Measurements from ENCODE around the gene MGMT.

MGMT gene

DNA sequence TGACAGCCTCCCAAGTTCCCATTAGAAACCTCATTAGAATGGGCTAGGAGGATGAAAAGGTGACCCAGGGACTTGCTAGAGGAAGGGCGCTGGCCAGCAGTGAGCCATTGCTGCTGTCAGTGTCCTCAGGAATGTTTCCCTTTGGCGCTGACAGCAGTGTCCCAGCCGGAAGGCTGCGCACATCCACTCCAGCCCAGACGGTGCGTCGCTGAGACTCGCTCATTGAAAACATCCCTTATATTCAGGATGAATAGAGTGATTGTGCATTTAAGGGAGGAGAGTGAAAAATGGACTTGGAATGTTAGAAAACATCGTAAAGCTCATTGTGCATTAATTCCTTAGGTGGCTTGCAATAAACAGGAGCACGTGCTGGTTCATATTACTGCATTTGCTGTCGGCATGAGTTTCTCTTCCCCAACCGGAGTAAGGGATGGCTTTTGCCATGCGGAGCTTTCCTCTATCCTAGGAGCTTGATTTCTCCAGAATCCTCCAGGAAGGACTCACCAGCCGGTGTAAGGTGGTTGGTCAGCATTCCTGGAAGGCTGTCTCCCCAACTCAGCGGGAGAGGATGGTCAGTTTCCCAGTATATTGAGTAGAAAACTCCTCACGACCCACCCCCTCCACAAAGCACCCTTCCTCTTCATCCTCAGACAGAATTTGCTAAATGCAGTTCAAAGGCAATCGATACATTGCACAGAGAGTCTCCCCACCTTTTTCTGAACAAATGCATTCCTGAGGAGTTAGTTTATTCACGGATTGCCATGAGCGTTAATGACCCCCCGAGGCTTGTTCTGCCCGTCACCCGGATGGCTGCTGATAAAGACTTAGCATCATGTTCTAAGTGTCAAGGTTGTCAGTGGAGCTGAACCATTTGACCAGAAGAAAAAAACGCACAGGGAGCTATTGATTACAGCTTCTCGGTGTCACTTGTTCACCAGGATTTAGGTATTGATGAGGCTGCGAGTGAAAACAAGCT lies 295.2 kb downstream of the MGMT start:
- TF ChIP-seq, protein P1, sequence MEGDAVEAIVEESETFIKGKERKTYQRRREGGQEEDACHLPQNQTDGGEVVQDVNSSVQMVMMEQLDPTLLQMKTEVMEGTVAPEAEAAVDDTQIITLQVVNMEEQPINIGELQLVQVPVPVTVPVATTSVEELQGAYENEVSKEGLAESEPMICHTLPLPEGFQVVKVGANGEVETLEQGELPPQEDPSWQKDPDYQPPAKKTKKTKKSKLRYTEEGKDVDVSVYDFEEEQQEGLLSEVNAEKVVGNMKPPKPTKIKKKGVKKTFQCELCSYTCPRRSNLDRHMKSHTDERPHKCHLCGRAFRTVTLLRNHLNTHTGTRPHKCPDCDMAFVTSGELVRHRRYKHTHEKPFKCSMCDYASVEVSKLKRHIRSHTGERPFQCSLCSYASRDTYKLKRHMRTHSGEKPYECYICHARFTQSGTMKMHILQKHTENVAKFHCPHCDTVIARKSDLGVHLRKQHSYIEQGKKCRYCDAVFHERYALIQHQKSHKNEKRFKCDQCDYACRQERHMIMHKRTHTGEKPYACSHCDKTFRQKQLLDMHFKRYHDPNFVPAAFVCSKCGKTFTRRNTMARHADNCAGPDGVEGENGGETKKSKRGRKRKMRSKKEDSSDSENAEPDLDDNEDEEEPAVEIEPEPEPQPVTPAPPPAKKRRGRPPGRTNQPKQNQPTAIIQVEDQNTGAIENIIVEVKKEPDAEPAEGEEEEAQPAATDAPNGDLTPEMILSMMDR (IDR thresholded peaks at IDR 0.05; ENCODE audit: low read depth, low read length, missing control alignments) = no peak
- DNase-seq (ENCODE audit: extremely low read depth, low read depth) = no peak
- no peak overlapping the region for H3K4me3 ChIP-seq (replicated peaks; ENCODE audit: low read depth, low read length)

DNA sequence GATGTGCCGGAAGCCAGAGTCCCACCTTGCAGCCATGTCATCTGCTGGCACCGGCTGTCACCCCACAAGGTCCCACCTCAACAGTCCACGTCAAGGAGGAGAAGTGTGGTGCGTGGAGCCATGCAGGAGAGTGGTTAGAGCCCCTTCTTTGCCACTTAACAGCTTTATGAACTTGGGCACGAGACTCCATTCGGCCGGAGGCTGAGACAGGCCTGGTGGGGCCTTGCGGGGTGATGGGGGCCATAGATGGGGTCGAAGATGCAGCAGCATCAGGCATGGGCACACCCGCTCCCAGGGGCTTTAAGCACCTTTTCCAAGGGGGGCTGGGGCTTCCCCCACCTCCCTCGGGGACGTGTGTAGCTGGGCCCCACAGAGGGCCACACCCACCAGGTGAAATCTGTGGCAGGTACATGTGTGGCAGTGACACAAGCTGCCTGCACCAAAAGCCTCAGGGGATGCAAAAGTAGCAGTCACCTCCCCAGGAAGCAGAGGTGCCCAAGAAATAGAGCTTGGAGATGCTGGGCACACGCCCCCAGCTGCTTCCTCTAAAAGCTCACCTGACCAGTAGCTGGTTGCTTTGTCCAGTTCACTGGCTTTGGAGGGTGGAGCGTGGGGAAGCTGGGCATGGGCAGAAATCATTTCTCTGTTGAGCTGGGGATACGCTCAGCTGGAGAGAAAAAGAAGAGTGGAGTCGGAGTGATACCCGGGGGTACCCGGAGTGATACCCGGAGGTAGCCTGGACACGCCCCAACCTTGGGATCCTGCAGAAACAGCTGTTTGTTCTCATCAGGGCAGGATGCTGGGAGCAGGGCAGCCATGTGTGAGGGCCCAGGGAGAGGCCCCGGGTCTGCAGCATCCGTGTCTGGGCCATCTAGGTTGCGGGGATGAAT lies 297.2 kb downstream of the MGMT start:
- DNase-seq (ENCODE audit: extremely low read depth, low read depth) = no peak
- TF ChIP-seq, protein P1 (IDR thresholded peaks at IDR 0.05; ENCODE audit: low read depth, low read length, missing control alignments) = no peak
- no peak overlapping the region for H3K4me3 ChIP-seq (replicated peaks; ENCODE audit: low read depth, low read length)

DNA sequence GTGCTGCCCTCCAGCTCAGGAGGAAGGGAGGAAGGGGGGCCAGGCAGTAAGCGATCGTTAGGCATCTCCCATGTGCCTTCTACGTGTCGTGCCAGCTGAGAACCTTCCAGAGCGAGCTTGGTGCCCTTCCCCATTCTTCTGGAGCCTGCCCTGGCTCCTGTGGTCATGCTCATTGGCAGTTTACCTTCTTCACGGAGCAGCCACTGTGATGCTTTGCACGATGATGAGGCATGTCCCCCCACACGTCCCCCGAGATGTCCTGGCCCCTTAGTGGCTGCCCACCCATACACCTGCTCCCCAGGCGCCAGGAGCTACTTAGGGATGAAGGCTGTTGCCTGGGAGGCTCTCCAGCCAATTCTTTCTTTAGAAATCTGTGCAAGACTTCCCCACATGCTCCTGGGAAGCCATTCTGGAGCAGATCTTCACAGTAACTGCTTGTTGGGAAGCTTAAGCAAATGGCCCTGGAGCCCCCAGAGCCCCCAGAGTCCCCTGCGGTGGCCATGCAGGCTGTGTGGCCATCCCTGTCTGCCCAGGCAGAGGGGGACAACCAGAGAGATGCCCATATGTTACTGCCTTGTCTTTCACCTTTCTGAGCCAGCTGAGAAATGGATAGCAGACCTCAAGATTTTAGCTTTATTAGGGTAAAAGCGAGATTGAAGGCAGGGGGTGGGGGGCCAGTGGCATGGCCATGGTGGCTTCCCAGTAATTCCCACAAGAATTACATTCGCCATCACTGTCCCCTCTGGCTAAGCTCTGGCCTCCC lies 298.0 kb downstream of the MGMT start:
- H3K4me3 ChIP-seq (replicated peaks; ENCODE audit: low read depth, low read length) = no peak overlapping the region
- TF ChIP-seq, protein P1 (IDR thresholded peaks at IDR 0.05; ENCODE audit: low read depth, low read length, missing control alignments) = no peak
- no peak for DNase-seq (ENCODE audit: extremely low read depth, low read depth)

DNA sequence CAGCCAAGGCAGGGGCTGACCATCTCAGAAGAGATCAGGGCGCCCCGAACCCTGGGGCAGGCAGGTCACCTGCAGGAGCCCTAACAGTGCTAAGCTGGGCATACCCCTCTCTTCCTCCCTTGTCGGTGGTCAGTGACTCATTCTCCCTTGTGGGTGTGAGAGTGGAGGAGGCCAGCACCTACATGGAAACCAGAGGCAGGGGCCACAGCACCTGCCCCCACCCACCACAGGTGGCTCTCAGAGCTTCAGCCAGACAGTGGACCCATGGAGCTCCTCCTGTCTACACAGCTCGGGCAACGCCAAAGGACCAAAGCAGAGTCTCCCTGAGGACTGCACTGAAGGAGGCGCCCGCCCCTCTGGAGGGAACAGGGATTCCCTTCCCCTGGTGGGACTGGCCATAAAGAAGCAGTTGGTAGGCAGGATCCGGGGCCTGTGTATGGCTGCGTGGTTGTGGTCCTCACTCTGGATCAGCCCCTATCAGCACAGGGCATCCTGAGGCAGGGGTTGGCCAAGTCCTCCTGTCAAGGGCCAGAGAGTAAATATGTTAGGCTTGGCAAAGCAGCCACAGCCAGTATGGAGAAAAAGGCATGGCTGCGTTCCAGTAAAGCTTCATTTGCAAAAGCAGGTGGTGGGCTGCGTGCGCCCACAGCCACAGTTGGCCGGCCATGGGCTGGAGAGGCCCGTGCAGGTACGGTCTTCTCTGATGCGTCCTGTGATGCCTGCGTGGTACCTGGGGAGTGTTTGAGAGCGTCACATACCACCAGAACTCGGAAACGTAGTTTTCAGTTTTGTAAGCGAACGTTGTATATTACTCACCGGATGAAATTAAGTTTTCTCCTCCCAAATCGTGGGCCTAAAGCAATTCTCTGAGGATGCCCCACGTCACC lies 298.9 kb downstream of the MGMT start:
- no peak for DNase-seq (ENCODE audit: extremely low read depth, low read depth)
- H3K4me3 ChIP-seq (replicated peaks; ENCODE audit: low read depth, low read length) = no peak overlapping the region
- TF ChIP-seq, protein P1 (IDR thresholded peaks at IDR 0.05; ENCODE audit: low read depth, low read length, missing control alignments) = no peak

DNA sequence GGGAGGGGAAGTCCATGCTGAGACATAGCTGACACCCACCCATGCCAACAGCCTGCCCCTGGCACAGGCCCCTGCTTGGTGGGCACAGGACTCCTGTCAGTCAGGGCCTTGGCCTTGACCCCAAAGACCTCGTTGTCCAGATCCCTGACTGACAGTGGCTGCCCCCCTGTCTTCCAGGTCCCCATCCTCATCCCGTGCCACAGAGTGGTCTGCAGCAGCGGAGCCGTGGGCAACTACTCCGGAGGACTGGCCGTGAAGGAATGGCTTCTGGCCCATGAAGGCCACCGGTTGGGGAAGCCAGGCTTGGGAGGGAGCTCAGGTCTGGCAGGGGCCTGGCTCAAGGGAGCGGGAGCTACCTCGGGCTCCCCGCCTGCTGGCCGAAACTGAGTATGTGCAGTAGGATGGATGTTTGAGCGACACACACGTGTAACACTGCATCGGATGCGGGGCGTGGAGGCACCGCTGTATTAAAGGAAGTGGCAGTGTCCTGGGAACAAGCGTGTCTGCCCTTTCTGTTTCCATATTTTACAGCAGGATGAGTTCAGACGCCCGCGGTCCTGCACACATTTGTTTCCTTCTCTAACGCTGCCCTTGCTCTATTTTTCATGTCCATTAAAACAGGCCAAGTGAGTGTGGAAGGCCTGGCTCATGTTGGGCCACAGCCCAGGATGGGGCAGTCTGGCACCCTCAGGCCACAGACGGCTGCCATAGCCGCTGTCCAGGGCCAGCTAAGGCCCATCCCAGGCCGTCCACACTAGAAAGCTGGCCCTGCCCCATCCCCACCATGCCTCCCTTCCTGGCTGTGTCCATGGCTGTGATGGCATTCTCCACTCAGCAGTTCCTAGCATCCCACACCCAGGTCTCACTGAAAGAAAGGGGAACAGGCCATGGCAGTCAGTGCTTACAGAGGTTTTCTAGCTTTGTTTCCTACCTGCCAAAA lies 299.8 kb downstream of the MGMT start:
- DNase-seq (ENCODE audit: extremely low read depth, low read depth) = no peak
- TF ChIP-seq, protein P1 (IDR thresholded peaks at IDR 0.05; ENCODE audit: low read depth, low read length, missing control alignments) = no peak

More for the DNA sequence above, 299.8 kb downstream of the MGMT start:
- no peak overlapping the region for H3K4me3 ChIP-seq (replicated peaks; ENCODE audit: low read depth, low read length)

Measured in HFF-Myc (cell line).